ENCODE data around the gene DTNB. TPM values are rescaled to one million over a fixed set of nuclear protein-coding genes. Genes with fewer than 3 reads are reported as not detected.
A peak's percentile ranks its signal among the peaks of the same experiment; 100 is the strongest.

The DTNB gene
- total and polyA plus RNA-seq, 2 of the 4 experiments (the other 2 are of a cell fraction): 3.8 to 5.3 TPM

DNA sequence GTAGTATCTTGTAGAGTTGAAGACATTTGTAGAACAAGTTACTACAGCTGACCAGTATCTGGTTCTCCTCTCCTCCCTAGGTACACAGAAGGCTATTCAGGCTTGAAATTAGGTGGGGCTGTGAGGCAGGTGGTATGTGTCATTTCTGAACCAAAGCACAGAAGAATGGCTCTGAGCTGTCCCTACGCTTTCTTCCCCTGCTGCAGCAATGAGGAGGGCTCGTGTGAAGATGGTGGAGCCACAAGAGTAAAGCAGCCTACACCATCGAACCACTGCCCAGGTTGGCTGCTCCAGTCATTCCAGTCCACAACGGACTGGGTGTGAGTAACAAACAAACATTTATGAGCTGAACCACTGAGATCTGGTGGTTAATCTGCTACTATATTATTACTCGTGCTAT is 148.9 kb downstream of the DTNB start:
- peak overlapping the region; percentile 7; the same call in 1 of the 2 replicates for H2AK5ac ChIP-seq (ENCODE audit: low read depth, low read length)
- H2BK20ac ChIP-seq (ENCODE audit: low read depth, low read length): peak overlapping the region; percentile 16; the same call in 1 of the 2 replicates
- no peak overlapping the region for H3K4me3 ChIP-seq (ENCODE audit: insufficient read depth, low read depth, low read length)
- no peak for ATAC-seq (ENCODE audit: low read depth)
- no peak for DNase-seq
- CTCF ChIA-PET: no interaction called here
- dilution Hi-C loops (cut with HindIII; ENCODE audit: low sequenced_read_pairs, unreplicated experiment) (no loop called here), in situ Hi-C loops (cut with MboI; ENCODE audit: low sequenced_read_pairs) (no loop called here), intact Hi-C loops (cut with micrococcal nuclease) (no loop called here)
- no peak overlapping the region for H3K56ac ChIP-seq (ENCODE audit: extremely low read depth, insufficient read depth, low read length)
- POLR2A ChIA-PET (ENCODE audit: unreplicated experiment): no interaction called here
- H3K23ac ChIP-seq (ENCODE audit: low read depth, low read length): no peak overlapping the region
- H2BK5ac ChIP-seq (ENCODE audit: low read depth, low read length, poor library complexity, severe bottlenecking): no peak overlapping the region
- no peak overlapping the region for H2AK9ac ChIP-seq (replicated peaks; ENCODE audit: low read depth, low read length, poor library complexity)
- no peak overlapping the region for H3K4ac ChIP-seq (ENCODE audit: low read depth, low read length)
- no peaks in the 10 kb centered on the region for H4K20me1 ChIP-seq (ENCODE audit: insufficient read depth, low read length)
- BruUV-seq (replicated peaks): no TSS peak
- WGBS, 2 experiments (ENCODE audit: extremely low coverage in 2 of 2, insufficient read length in 1 of 2): no CpG with 5 or more reads among the region's 5 CpGs
- no peaks in the 10 kb centered on the region for H3K9me1 ChIP-seq (ENCODE audit: insufficient read depth, low read length)
- no peak overlapping the region for H3K9ac ChIP-seq (ENCODE audit: low read depth, low read length)
- H3K18ac ChIP-seq (ENCODE audit: low read depth, low read length): no peak overlapping the region
- no peak overlapping the region for H3K4me2 ChIP-seq (ENCODE audit: low read depth, low read length)
- no peak overlapping the region for H3K27ac ChIP-seq (ENCODE audit: insufficient read depth, low read length)
- TF ChIP-seq MXI1 (IDR thresholded peaks at IDR 0.05; ENCODE audit: borderline replicate concordance, low read depth, low read length) (no peak), RFX5 (IDR thresholded peaks at IDR 0.05; ENCODE audit: low read depth, low read length) (no peak), RAD21 (IDR thresholded peaks at IDR 0.05; ENCODE audit: low read length) (no peak), CTCF (conservative IDR thresholded peaks at IDR 0.05; ENCODE audit: low read depth, low read length) (no peak), CEBPB (IDR thresholded peaks at IDR 0.05; ENCODE audit: low read depth, low read length) (no peak), MAFK (IDR thresholded peaks at IDR 0.05; ENCODE audit: low read depth, low read length) (no peak), NFE2L2 (IDR thresholded peaks at IDR 0.05; ENCODE audit: low read depth, low read length) (no peak), POLR2A (IDR thresholded peaks at IDR 0.05; ENCODE audit: low read depth, low read length) (no peak), MAZ (IDR thresholded peaks at IDR 0.05; ENCODE audit: borderline replicate concordance, low read depth, low read length) (no peak), RCOR1 (IDR thresholded peaks at IDR 0.05; ENCODE audit: insufficient replicate concordance, low read length) (no peak), SMC3 (IDR thresholded peaks at IDR 0.05; ENCODE audit: low read depth, low read length) (no peak), BHLHE40 (IDR thresholded peaks at IDR 0.05; ENCODE audit: low read depth, low read length) (no peak), CHD1 (IDR thresholded peaks at IDR 0.05; ENCODE audit: low read depth, low read length) (no peak)
- TF ChIP-seq, protein P1, sequence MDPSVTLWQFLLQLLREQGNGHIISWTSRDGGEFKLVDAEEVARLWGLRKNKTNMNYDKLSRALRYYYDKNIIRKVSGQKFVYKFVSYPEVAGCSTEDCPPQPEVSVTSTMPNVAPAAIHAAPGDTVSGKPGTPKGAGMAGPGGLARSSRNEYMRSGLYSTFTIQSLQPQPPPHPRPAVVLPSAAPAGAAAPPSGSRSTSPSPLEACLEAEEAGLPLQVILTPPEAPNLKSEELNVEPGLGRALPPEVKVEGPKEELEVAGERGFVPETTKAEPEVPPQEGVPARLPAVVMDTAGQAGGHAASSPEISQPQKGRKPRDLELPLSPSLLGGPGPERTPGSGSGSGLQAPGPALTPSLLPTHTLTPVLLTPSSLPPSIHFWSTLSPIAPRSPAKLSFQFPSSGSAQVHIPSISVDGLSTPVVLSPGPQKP (IDR thresholded peaks at IDR 0.05; ENCODE audit: borderline replicate concordance, low read depth, low read length): no peak
- TF ChIP-seq, protein P2, sequence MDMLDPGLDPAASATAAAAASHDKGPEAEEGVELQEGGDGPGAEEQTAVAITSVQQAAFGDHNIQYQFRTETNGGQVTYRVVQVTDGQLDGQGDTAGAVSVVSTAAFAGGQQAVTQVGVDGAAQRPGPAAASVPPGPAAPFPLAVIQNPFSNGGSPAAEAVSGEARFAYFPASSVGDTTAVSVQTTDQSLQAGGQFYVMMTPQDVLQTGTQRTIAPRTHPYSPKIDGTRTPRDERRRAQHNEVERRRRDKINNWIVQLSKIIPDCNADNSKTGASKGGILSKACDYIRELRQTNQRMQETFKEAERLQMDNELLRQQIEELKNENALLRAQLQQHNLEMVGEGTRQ (IDR thresholded peaks at IDR 0.05; ENCODE audit: low read depth, low read length): no peak
- H3K14ac ChIP-seq (replicated peaks; ENCODE audit: low read depth, low read length): no peak overlapping the region
- no peaks in the 10 kb centered on the region for H3K27me3 ChIP-seq (ENCODE audit: control insufficient read depth, insufficient read depth, low read length)
- H4K8ac ChIP-seq (ENCODE audit: low read depth in 2 of 2, low read length in 2 of 2): no peak overlapping the region
- no peaks in the 10 kb centered on the region for H3K9me3 ChIP-seq (ENCODE audit: control insufficient read depth, insufficient read depth, low read length)
- no peaks in the 10 kb centered on the region for H3K4me1 ChIP-seq (ENCODE audit: control insufficient read depth, insufficient read depth, low read length)
- H2BK120ac ChIP-seq (ENCODE audit: low read depth, low read length): no peak overlapping the region
- H2BK15ac ChIP-seq (ENCODE audit: low read depth, low read length): no peak overlapping the region
- H3K36me3 ChIP-seq (ENCODE audit: control insufficient read depth, insufficient read depth, low read length): no peaks in the 10 kb centered on the region
- H4K5ac ChIP-seq (ENCODE audit: low read depth, low read length): no peak overlapping the region
- no peak overlapping the region for H2AFZ ChIP-seq (replicated peaks; ENCODE audit: low read length, poor library complexity)
- no peaks in the 10 kb centered on the region for H3K79me1 ChIP-seq (ENCODE audit: low read depth in 1 of 2, low read length in 2 of 2)
- no peak overlapping the region for H4K91ac ChIP-seq (ENCODE audit: insufficient read depth, low read depth, low read length)
